Gastroesophageal sphincter (tissue), 3 donors: ENCODE data around the gene CSHL1.
"Not testable (repeated sequence)": the region's sequence is repeated elsewhere in the genome, so short reads cannot be mapped to it uniquely, and the experiment has no call there.

Source experiments
- EP300 ChIP-seq: sonication (generic); formaldehyde crosslinking; IDR thresholded peaks from one replicate; pipeline ENCODE4 v1.6.1; 2017; ENCODE audit warnings: antibody characterized with exemption, mild to moderate bottlenecking
- TF ChIP-seq, protein P1 (sequence below), 4 experiments: fragments of 200-600 bp in 2 of 4; fragments of 450-650 bp in 2 of 4; sonication (generic) in 1 of 4; IDR thresholded peaks; one replicate each; pipeline ENCODE4 v1.5.1; 2017 to 2019; ENCODE audit warnings: antibody characterized with exemption in 4 of 4, mild to moderate bottlenecking in 2 of 4, moderate library complexity in 2 of 4

- TF ChIP-seq EP300: not testable (repeated sequence)
- TF ChIP-seq, protein P1, sequence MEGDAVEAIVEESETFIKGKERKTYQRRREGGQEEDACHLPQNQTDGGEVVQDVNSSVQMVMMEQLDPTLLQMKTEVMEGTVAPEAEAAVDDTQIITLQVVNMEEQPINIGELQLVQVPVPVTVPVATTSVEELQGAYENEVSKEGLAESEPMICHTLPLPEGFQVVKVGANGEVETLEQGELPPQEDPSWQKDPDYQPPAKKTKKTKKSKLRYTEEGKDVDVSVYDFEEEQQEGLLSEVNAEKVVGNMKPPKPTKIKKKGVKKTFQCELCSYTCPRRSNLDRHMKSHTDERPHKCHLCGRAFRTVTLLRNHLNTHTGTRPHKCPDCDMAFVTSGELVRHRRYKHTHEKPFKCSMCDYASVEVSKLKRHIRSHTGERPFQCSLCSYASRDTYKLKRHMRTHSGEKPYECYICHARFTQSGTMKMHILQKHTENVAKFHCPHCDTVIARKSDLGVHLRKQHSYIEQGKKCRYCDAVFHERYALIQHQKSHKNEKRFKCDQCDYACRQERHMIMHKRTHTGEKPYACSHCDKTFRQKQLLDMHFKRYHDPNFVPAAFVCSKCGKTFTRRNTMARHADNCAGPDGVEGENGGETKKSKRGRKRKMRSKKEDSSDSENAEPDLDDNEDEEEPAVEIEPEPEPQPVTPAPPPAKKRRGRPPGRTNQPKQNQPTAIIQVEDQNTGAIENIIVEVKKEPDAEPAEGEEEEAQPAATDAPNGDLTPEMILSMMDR (IDR thresholded peaks at IDR 0.05): not testable (repeated sequence)
Observed at GRCh38 chr17:63918789-63919305, 7.8 kb upstream of the CSHL1 start, which contains the start of gene GH1.
